Nephron progenitor cell (in vitro differentiated cells): Measurements from ENCODE around the gene MRLN.

ENCODE experiments used
- DNase-seq: peaks from one replicate; pipeline ENCODE4 v3.0.0; 2021
- H3K27ac Mint-ChIP-seq: 2 replicates; pipeline ENCODE4 v1.8.0; 2021; ENCODE audit warnings: mild to moderate bottlenecking, moderate library complexity, mixed read lengths
- H3K27me3 Mint-ChIP-seq: 2 replicates; pipeline ENCODE4 v1.8.0; 2021; ENCODE audit warnings: mild to moderate bottlenecking, low read depth, mixed read lengths; ENCODE audit not compliant: poor library complexity
- H3K36me3 Mint-ChIP-seq: 2 replicates; pipeline ENCODE4 v1.8.0; 2021; ENCODE audit warnings: low read depth, mixed read lengths
- H3K4me1 Mint-ChIP-seq: 2 replicates; pipeline ENCODE4 v1.8.0; 2021; ENCODE audit warnings: mixed read lengths
- H3K4me3 Mint-ChIP-seq: 2 replicates; pipeline ENCODE4 v1.8.0; 2021; ENCODE audit warnings: mild to moderate bottlenecking, moderate library complexity, mixed read lengths
- H3K9me3 Mint-ChIP-seq: 2 replicates; pipeline ENCODE4 v1.8.0; 2021; ENCODE audit warnings: mild to moderate bottlenecking, moderate library complexity, mixed read lengths
- TF ChIP-seq, protein P1 (sequence below): fragments of 200-600 bp; sonication (generic); IDR thresholded peaks from 2 replicates; pipeline ENCODE4 v1.5.0; 2021; ENCODE audit warnings: antibody characterized with exemption

Gene MRLN

GRCh38 chr10:59688921-59689351, 64.3 kb downstream of the MRLN start:
- Mint-ChIP-seq H3K9me3 (no peaks in the 10 kb centered on the region), H3K27me3 (no peaks in the 10 kb centered on the region), H3K36me3 (peaks cover 10% of the 10 kb centered on the region), H3K4me3 (no peak overlapping the region), H3K27ac (no peak overlapping the region), H3K4me1 (no peaks in the 10 kb centered on the region)
- TF ChIP-seq, protein P1, sequence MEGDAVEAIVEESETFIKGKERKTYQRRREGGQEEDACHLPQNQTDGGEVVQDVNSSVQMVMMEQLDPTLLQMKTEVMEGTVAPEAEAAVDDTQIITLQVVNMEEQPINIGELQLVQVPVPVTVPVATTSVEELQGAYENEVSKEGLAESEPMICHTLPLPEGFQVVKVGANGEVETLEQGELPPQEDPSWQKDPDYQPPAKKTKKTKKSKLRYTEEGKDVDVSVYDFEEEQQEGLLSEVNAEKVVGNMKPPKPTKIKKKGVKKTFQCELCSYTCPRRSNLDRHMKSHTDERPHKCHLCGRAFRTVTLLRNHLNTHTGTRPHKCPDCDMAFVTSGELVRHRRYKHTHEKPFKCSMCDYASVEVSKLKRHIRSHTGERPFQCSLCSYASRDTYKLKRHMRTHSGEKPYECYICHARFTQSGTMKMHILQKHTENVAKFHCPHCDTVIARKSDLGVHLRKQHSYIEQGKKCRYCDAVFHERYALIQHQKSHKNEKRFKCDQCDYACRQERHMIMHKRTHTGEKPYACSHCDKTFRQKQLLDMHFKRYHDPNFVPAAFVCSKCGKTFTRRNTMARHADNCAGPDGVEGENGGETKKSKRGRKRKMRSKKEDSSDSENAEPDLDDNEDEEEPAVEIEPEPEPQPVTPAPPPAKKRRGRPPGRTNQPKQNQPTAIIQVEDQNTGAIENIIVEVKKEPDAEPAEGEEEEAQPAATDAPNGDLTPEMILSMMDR, result no peak
- no peak for DNase-seq

- H3K4me1 Mint-ChIP-seq, result no peaks in the 10 kb centered on the region
- no peak overlapping the region for H3K4me3 Mint-ChIP-seq
- H3K27me3 Mint-ChIP-seq, result no peaks in the 10 kb centered on the region
These were observed 65.6 kb downstream of the MRLN start for GRCh38 chr10:59687657-59688056.

More at GRCh38 chr10:59687657-59688056, 65.6 kb downstream of the MRLN start:
- no peak for DNase-seq
- Mint-ChIP-seq H3K9me3 (no peaks in the 10 kb centered on the region), H3K36me3 (peaks cover 11% of the 10 kb centered on the region), H3K27ac (peak overlapping the region; percentile 82)
- TF ChIP-seq, protein P1, result no peak
